Heart right ventricle (tissue), 16 donors: ENCODE results near the gene TM2D3. TPM values are rescaled to one million over a fixed set of nuclear protein-coding genes. Genes with fewer than 3 reads are reported as not detected.

Experiments
- ATAC-seq, 8 donors: fragments of 200-7000 bp; cut with Tn5 transposase; one replicate each; pipeline ENCODE4 v1.9.1; 2020; ENCODE audit warnings: mild to moderate bottlenecking in 8 of 8, moderate library complexity in 8 of 8, moderate number of reproducible peaks in 1 of 8
- DNase-seq, 2 donors: peaks; one replicate each; pipeline ENCODE4 v3.0.0-alpha.2; 2020
- H3K27ac ChIP-seq, 10 donors: fragments of 200-600 bp; sonication (generic) in 2 of 10; one replicate each; pipeline versions ENCODE4 v1.5.0 to v1.8.0; 2020 to 2022; ENCODE audit warnings: mild to moderate bottlenecking in 3 of 10
- H3K27me3 ChIP-seq, 7 donors: fragments of 200-600 bp; one replicate each; pipeline ENCODE4 v1.8.0; 2021 to 2022; ENCODE audit warnings: mild to moderate bottlenecking in 2 of 7
- H3K36me3 ChIP-seq, 9 donors: fragments of 200-600 bp; sonication (generic) in 1 of 9; one replicate each; pipeline versions ENCODE4 v1.5.0 to v1.8.0; 2020 to 2022; ENCODE audit warnings: mild to moderate bottlenecking in 2 of 9
- H3K4me1 ChIP-seq, 9 donors: fragments of 200-600 bp; sonication (generic) in 1 of 9; one replicate each; pipeline versions ENCODE4 v1.5.0 to v1.8.0; 2020 to 2022; ENCODE audit warnings: mild to moderate bottlenecking in 4 of 9
- H3K4me3 ChIP-seq, 10 donors: fragments of 200-600 bp; sonication (generic) in 2 of 10; one replicate each; pipeline versions ENCODE4 v1.5.0 to v1.8.0; 2020 to 2022; ENCODE audit warnings: mild to moderate bottlenecking in 7 of 10, moderate library complexity in 2 of 10
- H3K9me3 ChIP-seq, 11 donors: fragments of 200-600 bp in 10 of 11; sonication (generic) in 2 of 11; one replicate each; pipeline versions ENCODE4 v1.5.0 to v1.8.0; 2013 to 2022; ENCODE audit warnings: mild to moderate bottlenecking in 2 of 11, control low read depth in 1 of 11, moderate library complexity in 1 of 11
- CTCF ChIP-seq, 9 donors: fragments of 200-600 bp; sonication (generic) in 2 of 9; IDR thresholded peaks; one replicate each; pipeline versions ENCODE4 v1.5.0 to v1.8.0; 2021 to 2022; ENCODE audit warnings: antibody characterized with exemption in 9 of 9, mild to moderate bottlenecking in 5 of 9, moderate library complexity in 1 of 9
- WGBS, 2 donors: extraction: QIAGEN DNeasy Blood & Tissue Kit; methylation state at CpG; one replicate each; pipeline ENCODE4 v1.1.7; 2013; ENCODE audit warnings: inconsistent platforms in 1 of 2; 5-methylcytosine and 5-hydroxymethylcytosine counted together
- intact Hi-C, 10 donors: fragments of 100-400 bp; cut with DNase I; formaldehyde crosslinking; loops; one replicate each; pipeline versions ENCODE4 v1.11.1 to v1.14.2; 2022
- polyA plus RNA-seq, 2 donors: library from polyadenylated mRNA; stranded (reverse); fragments of 200-250 nt; gene quantifications; one replicate each; pipeline ENCODE4 v1.2.3, GENCODE V29; 2013
- total RNA-seq, 10 donors: library from RNA; stranded (reverse); fragmentation: NEBNext Ultra II Directional in 3 of 10; extraction: Animal tissue kit (Norgen Biotek cat#: 25700) in 3 of 10; gene quantifications; one replicate each; pipeline versions ENCODE4 v1.2.1 to v1.2.4, GENCODE V29; 2021 to 2023
- donor health status: Arrhythmogenic right ventricular cardiomyopathy.
- donor health status: ischemic (EF 13 %, LVEDD 7.1; RV severe dilation, severe dysfunction).
- donor health status: healthy with polysubstance abuse.
- donor health status: DM: no; HTN: yes; CAD: no.
- donor health status: DM: no; HTN: no; CAD: no.
- donor health status: ischemic (EF 25% LVEDD 6.9; RV normal size, moderate dysfunction).
- donor health status: ischemic (EF 25% LVEDD 5.7; RV mildly dilated, moderate dysfunction).
- donor health status: healthy.
- donor health status: DM: yes; HTN: yes; CAD: no.
- donor health status: Ischemic cardiomyopathy.
- donor health status: ischemic (EF 35%, LVEDD 5.7; RV mildly dilated, moderate dysfunction).
- donor health status: nonischemic (EF 11% LVEDD 7.7; RV severe dilation, severe dysfunction).
- donor health status: DM: yes; HTN: yes; CAD: no.
- donor health status: PGD.
- donor health status: ischemic (EF 29% LVEDD 5.4; RV normal size, mild dysfunction).
- donor health status: nonischemic (EF 23%, LVEDD 6.1; RV moderate dilation, normal function).

Gene TM2D3
- total and polyA plus RNA-seq, 12 donors, result 38.2 to 61.6 (median 52.2) TPM

- intact Hi-C loops, result loop anchor here in 2 of 10 donors (5.0 kb wide), 1 partner anchor 356 kb away; the partner anchor contains the start of gene SNRPA1 (in 2 of the 2)
- Histone ChIP-seq H3K36me3 (peaks cover 0 to 56% (median 14%) of the 10 kb centered on the region in 9 donors), H3K4me1 (peaks cover 9 to 55% (median 39%) of the 10 kb centered on the region in 9 donors), H3K9me3 (no peaks in the 10 kb centered on the region), H3K4me3 (peak overlapping the region; percentile 76 to 96 (median 90)), H3K27me3 (no peaks in the 10 kb centered on the region), H3K27ac (peak overlapping the region; percentile 92 to 99 (median 97))
- TF ChIP-seq CTCF (IDR thresholded peaks at IDR 0.05), result no peak
- ATAC-seq (peak; percentile 18 to 69 (median 54)), DNase-seq (no peak)
- WGBS, 2 donors, result 35 to 38% methylated on average over 42 of the region's 42 CpGs
Observed at GRCh38 chr15:101652786-101653430, 727 bp upstream of the TM2D3 start.

- Histone ChIP-seq H3K4me3 (peak overlapping the region; percentile 76 to 96 (median 90)), H3K27me3 (no peaks in the 10 kb centered on the region), H3K27ac (peak overlapping the region; percentile 92 to 99 (median 97)), H3K9me3 (no peaks in the 10 kb centered on the region), H3K36me3 (peaks cover 0 to 59% (median 22%) of the 10 kb centered on the region in 9 donors), H3K4me1 (peaks cover 9 to 56% (median 43%) of the 10 kb centered on the region in 9 donors)
- TF ChIP-seq CTCF (IDR thresholded peaks at IDR 0.05), result no peak
- intact Hi-C loops, result loop anchor here in 3 of 10 donors (2.0 to 5.0 kb wide), 2 partner anchors 351 to 354 kb away; partner anchors contain the start of gene SNRPA1 (in 2 of the 3)
- DNase-seq, result no peak
- ATAC-seq, result peak in 7 of 8 donors; percentile 43 to 72 (median 59)
- WGBS, 2 donors, result 1% methylated on average over 32 of the region's 32 CpGs
Observed at GRCh38 chr15:101651554-101652097, 555 bp downstream of the TM2D3 start.

GRCh38 chr15:101650145-101650544 is 2.0 kb downstream of the TM2D3 start:
- 62 to 73% methylated on average over 5 of the region's 5 CpGs for WGBS, 2 donors
- peaks cover 0 to 63% (median 20%) of the 10 kb centered on the region in 9 donors for H3K36me3 ChIP-seq
- no peaks in the 10 kb centered on the region for H3K9me3 ChIP-seq
- peak overlapping the region in 2 of 10 donors; percentile 98 to 99 for H3K27ac ChIP-seq
- intact Hi-C loops, result loop anchor here in 3 of 10 donors (2.0 to 5.0 kb wide), 2 partner anchors 349 to 353 kb away; partner anchors contain the start of gene SNRPA1 (in 2 of the 3)
- peak overlapping the region in 2 of 10 donors; percentile 85 to 96 for H3K4me3 ChIP-seq
- peaks cover 9 to 60% (median 43%) of the 10 kb centered on the region in 9 donors for H3K4me1 ChIP-seq
- TF ChIP-seq CTCF (IDR thresholded peaks at IDR 0.05), result no peak
- no peaks in the 10 kb centered on the region for H3K27me3 ChIP-seq
- ATAC-seq, result no peak
- DNase-seq, result no peak

GRCh38 chr15:101648356-101648755 is 3.8 kb downstream of the TM2D3 start:
- DNase-seq (no peak), ATAC-seq (no peak)
- no peaks in the 10 kb centered on the region for H3K9me3 ChIP-seq
- intact Hi-C loops, result loop anchor here in 3 of 10 donors (10.0 kb wide), 4 partner anchors 104 to 204 kb away; no protein-coding TSS in a partner anchor
- no peak overlapping the region for H3K4me3 ChIP-seq
- no peaks in the 10 kb centered on the region for H3K27me3 ChIP-seq
- peaks cover 9 to 48% (median 41%) of the 10 kb centered on the region in 9 donors for H3K4me1 ChIP-seq
- H3K27ac ChIP-seq, result no peak overlapping the region
- H3K36me3 ChIP-seq, result peaks cover 0 to 76% (median 36%) of the 10 kb centered on the region in 9 donors
- TF ChIP-seq CTCF (IDR thresholded peaks at IDR 0.05), result no peak
- 92 to 94% methylated on average over 6 of the region's 6 CpGs for WGBS, 2 donors
